ENCODE data around the gene MSI2.

Gene MSI2

GRCh38 chr17:57609878-57610270, 353.6 kb downstream of the MSI2 start (continued):
- no peak for TF ChIP-seq PATZ1 (CRISPR knock-in tag; IDR thresholded peaks at IDR 0.05; ENCODE audit: borderline replicate concordance)
- TF ChIP-seq ZC3H10 (CRISPR knock-in tag; IDR thresholded peaks at IDR 0.05) = no peak
- no peak for TF ChIP-seq SNAI2 (CRISPR knock-in tag; IDR thresholded peaks at IDR 0.05)
- TF ChIP-seq ZFP30 (CRISPR knock-in tag; IDR thresholded peaks at IDR 0.05) = no peak

GRCh38 chr17:57612202-57613071, 356.1 kb downstream of the MSI2 start:
- ATAC-seq = no peak
- TF ChIP-seq TCF4 (CRISPR knock-in tag; IDR thresholded peaks at IDR 0.05; ENCODE audit: borderline replicate concordance) (no peak), RARB (CRISPR knock-in tag; IDR thresholded peaks at IDR 0.05) (no peak), TSHZ2 (CRISPR knock-in tag; IDR thresholded peaks at IDR 0.05) (no peak), ESRRG (CRISPR knock-in tag; IDR thresholded peaks at IDR 0.05) (no peak), CSDC2 (CRISPR knock-in tag; IDR thresholded peaks at IDR 0.05) (no peak), ISL1 (CRISPR knock-in tag; IDR thresholded peaks at IDR 0.05) (no peak)
- TF ChIP-seq, protein P1, sequence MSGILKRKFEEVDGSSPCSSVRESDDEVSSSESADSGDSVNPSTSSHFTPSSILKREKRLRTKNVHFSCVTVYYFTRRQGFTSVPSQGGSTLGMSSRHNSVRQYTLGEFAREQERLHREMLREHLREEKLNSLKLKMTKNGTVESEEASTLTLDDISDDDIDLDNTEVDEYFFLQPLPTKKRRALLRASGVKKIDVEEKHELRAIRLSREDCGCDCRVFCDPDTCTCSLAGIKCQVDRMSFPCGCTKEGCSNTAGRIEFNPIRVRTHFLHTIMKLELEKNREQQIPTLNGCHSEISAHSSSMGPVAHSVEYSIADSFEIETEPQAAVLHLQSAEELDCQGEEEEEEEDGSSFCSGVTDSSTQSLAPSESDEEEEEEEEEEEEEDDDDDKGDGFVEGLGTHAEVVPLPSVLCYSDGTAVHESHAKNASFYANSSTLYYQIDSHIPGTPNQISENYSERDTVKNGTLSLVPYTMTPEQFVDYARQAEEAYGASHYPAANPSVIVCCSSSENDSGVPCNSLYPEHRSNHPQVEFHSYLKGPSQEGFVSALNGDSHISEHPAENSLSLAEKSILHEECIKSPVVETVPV (CRISPR knock-in tag; IDR thresholded peaks at IDR 0.05) = no peak

GRCh38 chr17:57614742-57615141, 358.4 kb downstream of the MSI2 start:
- no peak for TF ChIP-seq ZNF8 (CRISPR knock-in tag; IDR thresholded peaks at IDR 0.05)
- no peak for TF ChIP-seq SNAI2 (CRISPR knock-in tag; IDR thresholded peaks at IDR 0.05)
- no peak for TF ChIP-seq ZNF70 (CRISPR knock-in tag; IDR thresholded peaks at IDR 0.05)
- no peak for TF ChIP-seq ARNTL (CRISPR knock-in tag; IDR thresholded peaks at IDR 0.05; ENCODE audit: borderline replicate concordance, low read depth)
- TF ChIP-seq BACH2 (CRISPR knock-in tag; IDR thresholded peaks at IDR 0.05; ENCODE audit: borderline replicate concordance) = no peak
- ATAC-seq = no peak

DNA sequence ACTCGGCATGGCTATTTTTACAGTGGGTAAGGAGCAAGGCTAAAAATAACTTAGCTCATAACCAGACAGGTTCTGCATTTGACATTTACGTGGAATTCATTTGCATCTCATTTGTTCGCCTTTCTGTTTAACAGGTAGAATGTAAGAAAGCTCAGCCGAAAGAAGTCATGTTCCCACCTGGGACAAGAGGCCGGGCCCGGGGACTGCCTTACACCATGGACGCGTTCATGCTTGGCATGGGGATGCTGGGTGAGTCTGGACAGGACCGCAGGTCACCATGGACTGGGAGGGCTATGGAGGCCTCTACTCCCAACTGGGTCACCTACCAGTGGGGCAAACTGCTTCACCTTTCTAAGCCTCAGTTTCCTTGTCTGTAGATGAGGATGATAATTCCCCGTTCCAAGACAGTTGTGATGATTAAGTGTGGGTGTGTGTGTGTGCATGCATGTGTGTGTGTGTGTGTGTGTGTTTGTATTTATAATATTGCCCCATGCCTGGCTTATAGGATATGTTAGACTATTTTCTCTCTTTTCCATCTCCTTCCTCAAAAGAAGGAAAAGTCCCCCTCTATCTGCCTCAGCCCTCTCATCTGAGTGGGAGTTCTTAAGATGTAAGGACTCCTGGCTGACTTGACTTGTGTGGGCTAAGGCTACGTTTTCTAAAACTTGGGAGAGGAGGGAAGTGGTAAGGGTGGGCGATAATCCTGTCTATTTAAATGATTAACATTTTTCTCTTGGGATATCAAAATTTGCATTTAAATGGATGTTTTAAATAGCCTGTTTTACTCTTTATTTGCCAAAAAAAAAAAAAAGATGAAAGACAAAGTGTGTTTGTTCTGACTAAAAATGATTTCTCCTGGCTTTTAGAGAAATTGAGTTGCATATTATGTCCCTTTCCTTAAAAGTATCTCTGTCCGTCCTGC, 359.8 kb downstream of the MSI2 start:
- TF ChIP-seq ISL1 (CRISPR knock-in tag; IDR thresholded peaks at IDR 0.05) = no peak
- no peak for TF ChIP-seq PPARA (CRISPR knock-in tag; IDR thresholded peaks at IDR 0.05; ENCODE audit: borderline replicate concordance)
- no peak for TF ChIP-seq GLIS3 (CRISPR knock-in tag; IDR thresholded peaks at IDR 0.05)
- TF ChIP-seq, protein P1 (CRISPR knock-in tag; IDR thresholded peaks at IDR 0.05) = no peak
- TF ChIP-seq ZFP3 (CRISPR knock-in tag; IDR thresholded peaks at IDR 0.05) = no peak
- no peak for TF ChIP-seq POU6F1 (CRISPR knock-in tag; IDR thresholded peaks at IDR 0.05; ENCODE audit: borderline replicate concordance, low read depth)
- TF ChIP-seq ARNTL (CRISPR knock-in tag; IDR thresholded peaks at IDR 0.05; ENCODE audit: borderline replicate concordance, low read depth) = no peak
- TF ChIP-seq ZNF8 (CRISPR knock-in tag; IDR thresholded peaks at IDR 0.05) = no peak
- TF ChIP-seq RARB (CRISPR knock-in tag; IDR thresholded peaks at IDR 0.05) = no peak
- no peak for TF ChIP-seq PATZ1 (CRISPR knock-in tag; IDR thresholded peaks at IDR 0.05; ENCODE audit: borderline replicate concordance)
- no peak for TF ChIP-seq BACH2 (CRISPR knock-in tag; IDR thresholded peaks at IDR 0.05; ENCODE audit: borderline replicate concordance)
- TF ChIP-seq ZC3H10 (CRISPR knock-in tag; IDR thresholded peaks at IDR 0.05) = no peak
- no peak for TF ChIP-seq ZNF70 (CRISPR knock-in tag; IDR thresholded peaks at IDR 0.05)
- TF ChIP-seq OSR1 (CRISPR knock-in tag; IDR thresholded peaks at IDR 0.05) = no peak
- TF ChIP-seq ZFP30 (CRISPR knock-in tag; IDR thresholded peaks at IDR 0.05) = no peak
- TF ChIP-seq CSDC2 (CRISPR knock-in tag; IDR thresholded peaks at IDR 0.05) = no peak
- TF ChIP-seq ZNF565 (CRISPR knock-in tag; conservative IDR thresholded peaks at IDR 0.05; ENCODE audit: low read depth) = no peak
- no peak for TF ChIP-seq SNAI2 (CRISPR knock-in tag; IDR thresholded peaks at IDR 0.05)
- no peak for ATAC-seq
